H9 (cell line): ENCODE results near the gene IGSF10. TPM values are rescaled to one million over a fixed set of nuclear protein-coding genes. Genes with fewer than 3 reads are reported as not detected.

Source experiments
- DNase-seq: peaks from one replicate; pipeline ENCODE4 v3.0.0-alpha.2; 2017
- H2AFZ ChIP-seq: one replicate; pipeline ENCODE4 v1.6.1; 2013; ENCODE audit warnings: mild to moderate bottlenecking, low read length, control low read depth, moderate library complexity
- H2AK5ac ChIP-seq: 2 replicates; pipeline ENCODE4 v1.6.1; 2013; ENCODE audit warnings: low read length, control low read depth, mixed read lengths; ENCODE audit not compliant: insufficient read length
- H2BK120ac ChIP-seq: one replicate; pipeline ENCODE4 v1.6.1; 2013; ENCODE audit warnings: low read depth, mild to moderate bottlenecking, low read length, control low read depth, inconsistent platforms; ENCODE audit not compliant: poor library complexity, severe bottlenecking
- H2BK12ac ChIP-seq: 2 replicates; pipeline ENCODE4 v1.6.1; 2013; ENCODE audit warnings: low read length, control low read depth, mixed read lengths, low read depth; ENCODE audit not compliant: insufficient read length
- H2BK15ac ChIP-seq: 2 replicates; pipeline ENCODE4 v1.6.1; 2013; ENCODE audit warnings: low read depth, low read length, control low read depth
- H2BK20ac ChIP-seq: one replicate; pipeline ENCODE4 v1.6.1; 2013; ENCODE audit warnings: low read depth, mild to moderate bottlenecking, low read length, control low read depth, inconsistent platforms; ENCODE audit not compliant: poor library complexity, severe bottlenecking
- H2BK5ac ChIP-seq: 2 replicates; pipeline ENCODE4 v1.6.1; 2013; ENCODE audit warnings: low read length, control low read depth, mixed read lengths; ENCODE audit not compliant: insufficient read length
- H3K14ac ChIP-seq: 2 replicates; pipeline ENCODE4 v1.6.1; 2013; ENCODE audit warnings: low read length, control low read depth; ENCODE audit not compliant: insufficient read depth
- H3K18ac ChIP-seq: 2 replicates; pipeline ENCODE4 v1.6.1; 2013; ENCODE audit warnings: low read depth, mild to moderate bottlenecking, mixed read lengths, low read length, control low read depth; ENCODE audit not compliant: insufficient read length
- H3K23ac ChIP-seq: 2 replicates; pipeline ENCODE4 v1.6.1; 2013; ENCODE audit warnings: low read length, control low read depth, mixed read lengths, low read depth; ENCODE audit not compliant: insufficient read length
- H3K23me2 ChIP-seq: 2 replicates; pipeline ENCODE4 v1.6.1; 2013; ENCODE audit warnings: low read depth, mild to moderate bottlenecking, mixed read lengths, low read length, control low read depth; ENCODE audit not compliant: insufficient read length, poor library complexity, severe bottlenecking
- H3K27ac ChIP-seq: 2 replicates; pipeline ENCODE4 v1.5.1; 2013; ENCODE audit warnings: low read length, control low read depth, mixed read lengths, low read depth; ENCODE audit not compliant: insufficient read length
- H3K27me3 ChIP-seq: 2 replicates; pipeline ENCODE4 v1.6.1; 2013; ENCODE audit warnings: low read length, control low read depth, inconsistent platforms; ENCODE audit not compliant: insufficient read depth
- H3K4ac ChIP-seq: 2 replicates; pipeline ENCODE4 v1.6.1; 2013; ENCODE audit warnings: low read depth, mild to moderate bottlenecking, control low read depth, inconsistent platforms, low read length, moderate library complexity
- H3K4me1 ChIP-seq: 2 replicates; pipeline ENCODE4 v1.6.1; 2013; ENCODE audit warnings: low read length, control low read depth, inconsistent platforms; ENCODE audit not compliant: insufficient read depth
- H3K4me2 ChIP-seq: 2 replicates; pipeline ENCODE4 v1.6.1; 2013; ENCODE audit warnings: low read length, control low read depth, mixed read lengths; ENCODE audit not compliant: insufficient read length, insufficient read depth
- H3K56ac ChIP-seq: 2 replicates; pipeline ENCODE4 v1.6.1; 2013; ENCODE audit warnings: low read depth, mild to moderate bottlenecking, mixed read lengths, low read length, control low read depth; ENCODE audit not compliant: insufficient read length
- H3K79me1 ChIP-seq: 2 replicates; pipeline ENCODE4 v1.6.1; 2013; ENCODE audit warnings: low read depth, mild to moderate bottlenecking, moderate library complexity, low read length, control low read depth, inconsistent platforms; ENCODE audit not compliant: insufficient read depth, poor library complexity, severe bottlenecking
- H3K79me2 ChIP-seq: 2 replicates; pipeline ENCODE4 v1.6.1; 2013; ENCODE audit warnings: low read length, control low read depth, inconsistent platforms; ENCODE audit not compliant: insufficient read depth
- H3K9ac ChIP-seq: 2 replicates; pipeline ENCODE4 v1.6.1; 2013; ENCODE audit warnings: low read length, control low read depth, mixed read lengths; ENCODE audit not compliant: insufficient read length; ENCODE audit errors: extremely low read depth
- H3K9me3 ChIP-seq: one replicate; pipeline ENCODE4 v1.6.1; 2013; ENCODE audit warnings: low read depth, low read length, inconsistent platforms; ENCODE audit not compliant: control insufficient read depth
- H3T11ph ChIP-seq: one replicate; pipeline ENCODE4 v1.6.1; 2013; ENCODE audit warnings: mild to moderate bottlenecking, low read length, control low read depth, inconsistent platforms
- H4K20me1 ChIP-seq: one replicate; pipeline ENCODE4 v1.6.1; 2013; ENCODE audit not compliant: control insufficient read depth, insufficient read length, insufficient read depth
- H4K5ac ChIP-seq: 2 replicates; pipeline ENCODE4 v1.6.1; 2013; ENCODE audit warnings: low read depth, mild to moderate bottlenecking, mixed read lengths, low read length, control low read depth; ENCODE audit not compliant: insufficient read length
- H4K8ac ChIP-seq: replicated peaks from 2 replicates; pipeline ENCODE4 v1.6.1; 2013; ENCODE audit warnings: low read length, control low read depth, mixed read lengths, low read depth; ENCODE audit not compliant: insufficient read length
- H4K91ac ChIP-seq: 2 replicates; pipeline ENCODE4 v1.6.1; 2013; ENCODE audit warnings: low read depth, mild to moderate bottlenecking, moderate library complexity, mixed read lengths, low read length, control low read depth; ENCODE audit not compliant: insufficient read length
- H3K27ac Mint-ChIP-seq, 3 experiments: 2 replicates in 2 of 3; 3 replicates in 1 of 3; pipeline ENCODE4 v1.8.0; 2020 to 2021; ENCODE audit warnings: mixed read lengths in 3 of 3, mild to moderate bottlenecking in 1 of 3, moderate library complexity in 1 of 3
- H3K27me3 Mint-ChIP-seq: 2 replicates; pipeline ENCODE4 v1.8.0; 2021; ENCODE audit warnings: low read depth, mild to moderate bottlenecking, moderate library complexity, mixed read lengths
- H3K36me3 Mint-ChIP-seq, 3 experiments: 2 replicates in 2 of 3; 3 replicates in 1 of 3; pipeline ENCODE4 v1.8.0; 2020 to 2021; ENCODE audit warnings: low read depth in 3 of 3, mixed read lengths in 3 of 3; ENCODE audit not compliant: insufficient read depth in 1 of 3
- H3K4me1 Mint-ChIP-seq, 2 experiments: 2 replicates each; pipeline ENCODE4 v1.8.0; 2020; ENCODE audit warnings: mixed read lengths in 2 of 2
- H3K4me3 Mint-ChIP-seq, 2 experiments: 2 replicates in 1 of 2; 3 replicates in 1 of 2; pipeline ENCODE4 v1.8.0; 2020 to 2021; ENCODE audit warnings: mild to moderate bottlenecking in 2 of 2, mixed read lengths in 2 of 2, moderate library complexity in 1 of 2
- H3K9me3 Mint-ChIP-seq, 2 experiments: 2 replicates in 1 of 2; 3 replicates in 1 of 2; pipeline ENCODE4 v1.8.0; 2020; ENCODE audit warnings: mild to moderate bottlenecking in 2 of 2, mixed read lengths in 2 of 2, moderate library complexity in 1 of 2
- WGBS: extraction: QIAGEN DNeasy Blood & Tissue Kit; methylation state at CpG from one replicate; pipeline ENCODE4 v1.1.7; 2013; ENCODE audit warnings: missing lambda C conversion rate, low lambda C conversion rate, mixed read lengths; ENCODE audit not compliant: insufficient read length; ENCODE audit errors: extremely low coverage; 5-methylcytosine and 5-hydroxymethylcytosine counted together
- total RNA-seq: library from RNA; stranded (reverse); gene quantifications from 2 replicates; pipeline ENCODE4 v1.2.1, GENCODE V29; 2021
- TF ChIP-seq, protein P1 (sequence below): fragments of 200-600 bp; sonication (generic); conservative IDR thresholded peaks from 3 replicates; pipeline ENCODE4 v1.8.0; 2021; ENCODE audit warnings: antibody characterized with exemption, mild to moderate bottlenecking

IGSF10 gene
- total RNA-seq, 1 experiment from 2014 or later, result 0.20 TPM

DNA sequence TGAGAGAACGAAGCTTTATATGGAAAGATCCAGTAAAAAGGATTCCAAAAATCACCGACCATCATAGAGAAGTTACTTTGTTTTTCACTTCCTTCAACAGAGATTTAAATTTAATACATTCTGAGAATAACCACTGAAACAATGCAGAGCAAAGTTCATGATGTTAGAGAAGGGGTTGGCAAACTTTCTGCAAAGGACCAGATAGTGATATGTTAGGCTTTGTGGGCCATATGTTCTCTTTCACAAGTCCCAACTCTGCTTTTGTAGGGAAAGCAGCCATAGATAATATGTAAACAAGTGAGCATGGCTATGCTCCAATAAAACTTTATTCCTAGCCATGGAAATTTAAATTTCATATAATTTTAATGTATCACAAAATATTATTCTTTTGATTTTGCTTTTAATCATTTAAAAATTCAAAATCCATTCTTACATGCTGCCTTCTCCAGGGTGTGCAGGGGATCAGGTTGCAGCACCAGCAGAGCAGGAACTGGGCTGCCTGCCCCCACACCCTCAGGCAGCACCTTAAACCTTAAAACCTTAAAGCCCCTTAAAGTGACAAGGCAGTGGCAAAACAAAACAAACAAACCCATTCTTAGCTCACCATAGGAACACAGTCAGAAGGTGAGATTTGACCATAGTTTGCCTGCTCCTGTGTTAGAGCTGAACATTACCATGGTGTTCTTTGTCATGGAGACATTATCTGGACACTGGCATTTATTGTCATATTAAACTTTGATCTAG lies 16.9 kb upstream of the IGSF10 start:
- Histone ChIP-seq H3K79me1 (no peaks in the 10 kb centered on the region), H3K27ac (no peak overlapping the region), H3K4me2 (no peak overlapping the region), H3K18ac (no peak overlapping the region), H3T11ph (no peak overlapping the region), H2BK120ac (no peak overlapping the region), H3K23ac (no peak overlapping the region), H2AFZ (no peak overlapping the region), H3K27me3 (no peaks in the 10 kb centered on the region), H4K8ac (no peak overlapping the region), H3K4ac (no peak overlapping the region), H4K91ac (no peak overlapping the region), H2AK5ac (no peak overlapping the region), H3K4me1 (no peaks in the 10 kb centered on the region; the same call in 1 of the 2 replicates), H4K20me1 (no peaks in the 10 kb centered on the region), H4K5ac (no peak overlapping the region), H2BK5ac (no peak overlapping the region), H2BK15ac (no peak overlapping the region), H3K9me3 (no peaks in the 10 kb centered on the region), H3K14ac (no peak overlapping the region), H2BK12ac (no peak overlapping the region), H3K56ac (no peak overlapping the region), H3K23me2 (no peaks in the 10 kb centered on the region), H3K79me2 (no peaks in the 10 kb centered on the region), H3K9ac (no peak overlapping the region), H2BK20ac (no peak overlapping the region)
- Mint-ChIP-seq H3K4me1 (peaks cover 13 to 22% of the 10 kb centered on the region in 2 experiments), H3K4me3 (no peak overlapping the region), H3K9me3 (no peaks in the 10 kb centered on the region), H3K36me3 (no peaks in the 10 kb centered on the region), H3K27ac (no peak overlapping the region), H3K27me3 (no peaks in the 10 kb centered on the region)
- no peak for DNase-seq
- TF ChIP-seq, protein P1, sequence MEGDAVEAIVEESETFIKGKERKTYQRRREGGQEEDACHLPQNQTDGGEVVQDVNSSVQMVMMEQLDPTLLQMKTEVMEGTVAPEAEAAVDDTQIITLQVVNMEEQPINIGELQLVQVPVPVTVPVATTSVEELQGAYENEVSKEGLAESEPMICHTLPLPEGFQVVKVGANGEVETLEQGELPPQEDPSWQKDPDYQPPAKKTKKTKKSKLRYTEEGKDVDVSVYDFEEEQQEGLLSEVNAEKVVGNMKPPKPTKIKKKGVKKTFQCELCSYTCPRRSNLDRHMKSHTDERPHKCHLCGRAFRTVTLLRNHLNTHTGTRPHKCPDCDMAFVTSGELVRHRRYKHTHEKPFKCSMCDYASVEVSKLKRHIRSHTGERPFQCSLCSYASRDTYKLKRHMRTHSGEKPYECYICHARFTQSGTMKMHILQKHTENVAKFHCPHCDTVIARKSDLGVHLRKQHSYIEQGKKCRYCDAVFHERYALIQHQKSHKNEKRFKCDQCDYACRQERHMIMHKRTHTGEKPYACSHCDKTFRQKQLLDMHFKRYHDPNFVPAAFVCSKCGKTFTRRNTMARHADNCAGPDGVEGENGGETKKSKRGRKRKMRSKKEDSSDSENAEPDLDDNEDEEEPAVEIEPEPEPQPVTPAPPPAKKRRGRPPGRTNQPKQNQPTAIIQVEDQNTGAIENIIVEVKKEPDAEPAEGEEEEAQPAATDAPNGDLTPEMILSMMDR, result no peak
- WGBS, result no CpG with 5 or more reads among the region's 2 CpGs
